ENCODE data around the gene UNC13B.

The UNC13B gene

DNA sequence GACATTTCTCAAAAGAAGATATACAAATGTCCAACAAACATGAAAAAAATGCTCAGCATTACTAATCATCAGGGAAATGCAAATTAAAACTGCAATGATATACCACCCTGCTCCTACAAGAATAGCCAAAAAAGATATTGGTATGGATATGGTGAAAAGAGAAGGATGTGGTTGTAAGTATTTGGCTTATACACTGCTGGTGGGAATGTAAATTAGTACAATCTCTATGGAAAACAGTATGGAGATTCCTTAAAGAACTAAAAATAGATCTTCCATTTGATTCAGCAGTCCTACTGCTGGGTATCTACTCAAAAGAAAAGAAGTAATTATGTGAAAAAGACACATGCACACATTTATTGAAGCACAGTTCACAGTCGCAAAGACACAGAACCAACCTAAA, 260.5 kb downstream of the UNC13B start:
- TF ChIP-seq, protein P1, sequence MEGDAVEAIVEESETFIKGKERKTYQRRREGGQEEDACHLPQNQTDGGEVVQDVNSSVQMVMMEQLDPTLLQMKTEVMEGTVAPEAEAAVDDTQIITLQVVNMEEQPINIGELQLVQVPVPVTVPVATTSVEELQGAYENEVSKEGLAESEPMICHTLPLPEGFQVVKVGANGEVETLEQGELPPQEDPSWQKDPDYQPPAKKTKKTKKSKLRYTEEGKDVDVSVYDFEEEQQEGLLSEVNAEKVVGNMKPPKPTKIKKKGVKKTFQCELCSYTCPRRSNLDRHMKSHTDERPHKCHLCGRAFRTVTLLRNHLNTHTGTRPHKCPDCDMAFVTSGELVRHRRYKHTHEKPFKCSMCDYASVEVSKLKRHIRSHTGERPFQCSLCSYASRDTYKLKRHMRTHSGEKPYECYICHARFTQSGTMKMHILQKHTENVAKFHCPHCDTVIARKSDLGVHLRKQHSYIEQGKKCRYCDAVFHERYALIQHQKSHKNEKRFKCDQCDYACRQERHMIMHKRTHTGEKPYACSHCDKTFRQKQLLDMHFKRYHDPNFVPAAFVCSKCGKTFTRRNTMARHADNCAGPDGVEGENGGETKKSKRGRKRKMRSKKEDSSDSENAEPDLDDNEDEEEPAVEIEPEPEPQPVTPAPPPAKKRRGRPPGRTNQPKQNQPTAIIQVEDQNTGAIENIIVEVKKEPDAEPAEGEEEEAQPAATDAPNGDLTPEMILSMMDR (IDR thresholded peaks at IDR 0.05; ENCODE audit: low read depth, low read length, missing control alignments), result no peak
- DNase-seq (ENCODE audit: low read depth), result no peak
- no peak overlapping the region for H3K4me3 ChIP-seq (ENCODE audit: low read depth, low read length)
- in situ Hi-C loops (cut with HindIII; ENCODE audit: low sequenced_read_pairs), result no loop called here

DNA sequence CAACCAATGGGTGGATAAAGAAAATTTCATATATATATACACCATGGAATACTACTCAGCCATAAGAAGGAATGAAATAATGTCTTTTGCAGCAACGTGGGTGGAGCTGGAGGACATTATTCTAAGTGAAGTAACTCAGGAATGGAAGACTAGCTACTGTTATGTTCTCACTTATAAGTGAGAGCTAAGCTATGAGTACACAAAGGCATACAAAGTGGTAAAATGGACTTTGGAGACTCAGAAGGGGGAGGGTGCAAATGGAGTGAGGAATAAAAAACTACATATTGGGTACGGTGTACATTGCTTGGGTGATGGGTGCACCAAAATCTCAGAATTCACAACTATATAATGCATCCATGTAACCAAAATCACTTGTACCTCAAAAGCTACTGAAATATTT, 260.9 kb downstream of the UNC13B start:
- TF ChIP-seq, protein P1 (IDR thresholded peaks at IDR 0.05; ENCODE audit: low read depth, low read length, missing control alignments), result no peak
- no peak overlapping the region for H3K4me3 ChIP-seq (ENCODE audit: low read depth, low read length)
- in situ Hi-C loops (cut with HindIII; ENCODE audit: low sequenced_read_pairs), result no loop called here
- no peak for DNase-seq (ENCODE audit: low read depth)

DNA sequence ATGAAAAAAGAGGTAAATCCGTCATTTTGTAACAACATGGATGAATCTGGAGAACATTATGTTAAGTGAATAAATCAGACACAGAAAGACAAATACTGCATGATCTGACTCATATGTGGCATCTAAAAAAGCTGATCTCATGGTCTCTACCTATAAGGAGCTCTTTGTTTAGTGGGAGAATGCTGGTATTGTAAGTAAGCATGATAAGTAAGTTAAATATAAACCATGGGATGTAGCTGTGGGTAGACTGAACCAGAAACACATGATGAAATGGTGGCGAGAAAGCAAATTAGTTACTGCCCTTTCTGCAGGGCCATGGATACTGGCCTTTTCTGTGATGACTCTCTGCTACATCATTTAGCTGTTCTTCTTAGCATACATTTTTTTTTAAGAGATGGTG, 261.7 kb downstream of the UNC13B start:
- no peak overlapping the region for H3K4me3 ChIP-seq (ENCODE audit: low read depth, low read length)
- no peak for DNase-seq (ENCODE audit: low read depth)
- in situ Hi-C loops (cut with HindIII; ENCODE audit: low sequenced_read_pairs), result no loop called here
- TF ChIP-seq, protein P1 (IDR thresholded peaks at IDR 0.05; ENCODE audit: low read depth, low read length, missing control alignments), result no peak

DNA sequence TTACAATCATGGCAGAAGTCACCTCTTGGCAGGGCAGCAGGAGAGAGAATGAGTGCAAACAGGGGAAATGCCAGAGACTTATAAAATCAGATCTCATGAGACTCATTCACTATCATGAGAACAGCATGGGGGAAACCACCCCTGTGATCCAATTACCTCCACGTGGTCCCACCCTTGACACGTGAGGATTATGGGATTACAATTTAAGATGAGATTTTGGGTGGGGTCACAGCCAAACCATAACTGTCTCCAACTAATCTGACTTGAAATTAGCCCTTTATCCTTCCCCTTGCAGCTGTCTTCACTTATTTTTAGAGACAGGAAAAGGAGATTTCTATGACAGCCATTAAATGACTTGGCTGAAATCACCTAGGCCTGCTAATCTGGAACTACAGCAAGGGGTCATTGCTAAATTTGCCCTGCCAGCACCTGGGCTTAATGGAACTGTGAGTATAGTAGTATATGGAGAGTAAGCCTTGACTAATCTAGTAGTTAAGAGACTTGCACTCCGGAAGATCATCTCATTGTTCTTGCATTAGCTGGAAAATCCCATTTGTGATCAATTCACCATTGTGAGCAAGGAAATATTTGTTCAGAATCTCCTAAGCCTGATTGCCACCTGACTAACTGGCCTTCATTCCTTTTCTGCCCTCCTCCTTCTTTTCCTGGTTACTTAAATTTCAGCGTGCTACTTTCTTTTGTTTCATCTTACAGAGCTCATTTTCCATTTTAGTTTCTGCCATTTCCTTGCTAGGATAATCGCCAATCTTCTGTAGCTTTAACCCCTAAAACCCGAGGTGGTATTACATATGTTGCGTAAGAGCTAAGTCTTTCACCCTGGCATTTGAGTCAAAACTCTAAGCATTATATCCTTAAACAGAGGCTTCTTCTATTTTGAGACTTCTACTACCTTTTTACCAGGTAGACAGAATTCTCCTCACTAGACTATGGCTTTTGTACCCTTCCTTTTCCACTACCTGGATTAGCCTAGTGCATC, 262.8 kb downstream of the UNC13B start:
- no peak overlapping the region for H3K4me3 ChIP-seq (ENCODE audit: low read depth, low read length)
- DNase-seq (ENCODE audit: low read depth), result no peak
- TF ChIP-seq, protein P1 (IDR thresholded peaks at IDR 0.05; ENCODE audit: low read depth, low read length, missing control alignments), result no peak
- in situ Hi-C loops (cut with HindIII; ENCODE audit: low sequenced_read_pairs), result loop anchor here (25.0 kb wide), 1 partner anchor 262 kb away; the partner anchor contains the start of gene UNC13B

DNA sequence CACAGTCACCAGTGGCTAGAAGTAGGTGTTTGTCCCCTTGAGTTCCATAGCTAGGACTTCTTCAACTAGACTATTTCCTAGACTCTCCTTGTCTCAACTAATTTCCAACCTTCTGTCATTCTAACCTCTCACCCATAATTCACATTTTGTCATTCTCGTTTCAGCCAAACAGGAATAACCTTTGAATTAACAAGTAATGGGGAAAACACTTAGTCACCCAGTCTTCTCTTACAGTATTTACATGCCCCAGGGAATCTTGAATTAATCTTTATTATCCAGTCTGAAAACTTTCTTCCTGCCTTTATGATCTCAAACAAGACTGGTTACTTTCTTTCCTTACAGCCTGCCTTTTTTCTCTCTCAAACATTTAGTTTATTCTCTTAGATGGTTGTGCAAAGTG, 264.8 kb downstream of the UNC13B start:
- in situ Hi-C loops (cut with HindIII; ENCODE audit: low sequenced_read_pairs), result loop anchor here (25.0 kb wide), 1 partner anchor 264 kb away; the partner anchor contains the start of gene UNC13B
- DNase-seq (ENCODE audit: low read depth), result no peak
- TF ChIP-seq, protein P1 (IDR thresholded peaks at IDR 0.05; ENCODE audit: low read depth, low read length, missing control alignments), result no peak
- no peak overlapping the region for H3K4me3 ChIP-seq (ENCODE audit: low read depth, low read length)

DNA sequence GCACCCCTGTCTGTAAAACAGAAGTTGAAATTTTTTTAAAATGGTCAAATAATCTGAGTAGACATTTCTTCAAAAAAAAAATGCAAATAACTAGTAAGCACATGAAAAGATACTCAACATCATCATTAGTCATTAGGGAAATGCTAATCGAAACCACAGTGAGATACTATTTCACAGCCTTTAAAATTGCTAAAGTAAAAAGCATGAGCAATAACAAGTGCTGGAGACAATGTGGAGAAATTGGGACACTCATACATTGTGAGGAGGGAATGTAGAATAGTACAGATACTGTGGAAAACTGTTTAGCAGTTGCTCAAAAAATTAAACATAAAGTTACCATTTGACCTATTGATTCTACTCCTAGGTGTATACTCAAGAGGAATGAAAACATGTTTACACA, 269.7 kb downstream of the UNC13B start:
- no peak for DNase-seq (ENCODE audit: low read depth)
- TF ChIP-seq, protein P1 (IDR thresholded peaks at IDR 0.05; ENCODE audit: low read depth, low read length, missing control alignments), result no peak
- in situ Hi-C loops (cut with HindIII; ENCODE audit: low sequenced_read_pairs), result loop anchor here (25.0 kb wide), 1 partner anchor 269 kb away; the partner anchor contains the start of gene UNC13B
- no peak overlapping the region for H3K4me3 ChIP-seq (ENCODE audit: low read depth, low read length)

All from astrocyte of the cerebellum (primary cell).